Medulla oblongata (tissue), 1 donor: ENCODE results near the gene AKAP13.
"Not testable (repeated sequence)": the region's sequence is repeated elsewhere in the genome, so short reads cannot be mapped to it uniquely, and the experiment has no call there.

ENCODE experiments used
- DNase-seq: peaks from one replicate; pipeline ENCODE4 v3.0.0-alpha.2; 2015; ENCODE audit errors: extremely low spot score

The AKAP13 gene

DNA sequence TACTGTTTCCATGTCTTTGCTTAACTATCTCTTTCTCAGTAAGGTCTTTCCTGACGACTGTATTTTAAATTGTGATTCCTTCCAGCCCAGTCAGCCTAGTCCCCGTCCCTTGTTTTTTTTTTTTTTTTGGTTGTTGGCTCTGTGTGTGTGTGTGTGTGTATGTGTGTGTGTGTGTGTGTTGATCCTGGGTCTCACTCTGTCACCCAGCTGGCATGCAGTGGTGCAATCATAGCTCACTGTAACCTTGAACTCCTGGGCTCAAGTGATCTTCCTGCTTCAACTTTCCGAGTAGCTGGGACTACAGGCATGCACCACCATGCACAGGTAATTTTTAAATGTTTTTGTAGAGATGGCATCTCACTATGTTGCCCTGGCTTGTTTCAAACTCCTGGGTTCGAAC, 31.3 kb upstream of the AKAP13 start:
- not testable (repeated sequence) for DNase-seq

GRCh38 chr15:85350395-85350794, 30.0 kb upstream of the AKAP13 start:
- no peak for DNase-seq

DNA sequence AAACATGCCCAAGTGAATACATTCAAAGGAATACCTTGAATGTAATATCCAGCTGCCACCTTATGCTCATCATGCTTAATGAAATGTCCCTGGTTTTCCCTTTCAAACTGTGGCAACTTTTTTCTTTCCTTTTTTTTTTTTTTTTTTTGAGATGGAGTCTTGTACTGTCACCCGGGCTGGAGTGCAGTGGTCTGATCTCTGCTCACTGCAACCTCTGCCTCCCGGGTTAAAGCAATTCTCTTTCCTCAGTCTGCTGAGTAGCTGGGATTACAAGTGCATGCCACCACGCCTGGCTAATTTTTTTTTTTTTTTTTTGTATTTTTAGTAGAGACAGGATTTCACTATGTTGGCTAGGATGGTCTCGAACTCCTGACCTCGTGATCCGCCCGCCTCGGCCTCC, 28.9 kb upstream of the AKAP13 start:
- not testable (repeated sequence) for DNase-seq

DNA sequence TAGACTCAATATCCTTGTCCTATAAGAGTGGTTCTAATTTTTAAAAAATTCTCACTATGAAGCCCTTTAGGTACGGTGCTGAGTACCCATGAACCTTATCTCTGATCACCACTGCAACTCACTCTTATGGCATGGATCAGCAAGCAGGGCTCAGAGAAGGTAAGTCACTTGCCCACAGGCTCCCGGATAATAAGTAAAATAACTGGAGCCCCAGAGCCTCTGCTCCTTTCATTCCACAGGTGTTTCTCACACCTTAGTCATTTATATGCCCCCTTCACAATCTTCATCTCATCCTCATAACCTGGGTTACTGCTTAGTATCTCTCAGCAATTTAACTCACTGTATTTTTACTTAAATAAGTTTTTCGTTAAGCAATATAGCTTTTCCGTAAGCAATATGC, 28.4 kb upstream of the AKAP13 start:
- DNase-seq, result no peak

- no peak for DNase-seq
These were observed 26.9 kb upstream of the AKAP13 start for GRCh38 chr15:85353516-85353915.

- DNase-seq, result no peak
These were observed 25.9 kb upstream of the AKAP13 start for GRCh38 chr15:85354461-85354860.

DNA sequence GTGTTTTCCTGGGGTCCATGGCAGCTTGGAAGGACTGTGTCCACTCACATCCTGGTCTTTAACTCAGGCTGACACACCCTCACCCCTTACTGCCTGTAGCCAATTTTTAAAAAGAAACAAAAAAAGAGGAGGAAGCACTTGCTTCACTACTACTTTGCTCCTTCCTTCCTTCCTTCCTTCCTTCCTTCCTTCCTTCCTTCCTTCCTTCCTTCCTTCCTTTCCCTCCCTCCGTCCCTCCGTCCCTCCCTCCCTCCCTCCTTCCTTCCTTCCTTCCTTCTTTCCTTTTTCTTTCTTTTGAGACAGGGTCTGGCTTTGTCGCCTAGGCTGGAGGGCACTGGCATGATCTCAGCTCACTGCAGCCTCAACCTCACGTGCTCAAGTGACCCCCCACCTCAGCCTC, 25.5 kb upstream of the AKAP13 start:
- no peak for DNase-seq

GRCh38 chr15:85356276-85356675, 24.1 kb upstream of the AKAP13 start:
- no peak for DNase-seq

- no peak for DNase-seq
These were observed 19.1 kb upstream of the AKAP13 start for GRCh38 chr15:85361323-85361722.

DNA sequence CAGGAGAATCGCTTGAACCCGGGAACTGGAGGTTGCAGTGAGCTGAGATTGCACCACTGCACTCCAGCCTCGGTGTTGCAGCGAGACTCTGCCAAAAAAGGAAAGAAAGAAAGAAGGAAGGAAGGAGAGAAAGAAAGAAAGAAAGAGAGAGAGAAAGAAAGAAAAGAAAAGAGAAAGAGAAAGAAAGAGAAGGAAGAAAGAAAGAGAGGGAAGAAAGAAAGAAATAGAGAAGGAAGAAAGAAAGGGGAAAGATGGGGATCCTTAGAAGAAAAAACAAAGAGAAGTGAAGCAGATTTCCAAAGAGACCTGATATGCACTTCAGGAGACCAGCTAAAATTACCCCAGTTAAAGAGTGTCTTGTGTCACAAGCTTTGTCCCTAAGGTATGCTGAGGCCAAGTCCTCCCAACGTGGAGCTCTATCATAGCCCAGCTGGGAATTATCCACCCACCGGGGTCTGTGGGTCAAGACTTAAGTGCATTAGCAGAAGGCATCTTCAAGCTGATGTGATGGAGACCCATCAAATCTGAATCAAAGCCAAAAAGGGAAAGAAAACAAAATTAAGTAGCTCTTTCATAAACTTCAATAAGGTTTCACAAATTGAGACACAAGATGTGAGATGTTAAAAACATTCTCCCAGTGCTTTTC, 17.8 kb upstream of the AKAP13 start:
- no peak for DNase-seq

GRCh38 chr15:85365980-85366379, 14.4 kb upstream of the AKAP13 start:
- DNase-seq, result no peak

DNA sequence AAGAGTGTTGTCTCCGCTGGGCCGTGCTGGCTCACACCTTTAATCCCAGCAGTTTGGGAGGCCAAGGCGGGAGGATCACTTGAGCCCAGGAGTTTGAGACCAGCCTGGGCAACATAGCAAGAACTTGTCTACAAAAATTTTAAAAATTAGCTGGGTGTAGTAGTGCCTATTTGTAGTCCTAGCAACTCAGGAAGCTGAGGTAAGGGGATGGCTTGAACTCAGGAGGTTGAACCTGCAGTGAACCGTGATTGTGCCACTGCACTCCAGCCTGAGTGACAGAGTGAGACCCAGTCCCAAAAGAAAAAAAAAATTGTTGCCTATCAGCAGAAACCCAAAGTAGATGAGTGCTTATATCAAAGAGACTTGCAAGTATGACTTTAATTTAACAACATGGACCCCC, 12.7 kb upstream of the AKAP13 start:
- no peak for DNase-seq

DNA sequence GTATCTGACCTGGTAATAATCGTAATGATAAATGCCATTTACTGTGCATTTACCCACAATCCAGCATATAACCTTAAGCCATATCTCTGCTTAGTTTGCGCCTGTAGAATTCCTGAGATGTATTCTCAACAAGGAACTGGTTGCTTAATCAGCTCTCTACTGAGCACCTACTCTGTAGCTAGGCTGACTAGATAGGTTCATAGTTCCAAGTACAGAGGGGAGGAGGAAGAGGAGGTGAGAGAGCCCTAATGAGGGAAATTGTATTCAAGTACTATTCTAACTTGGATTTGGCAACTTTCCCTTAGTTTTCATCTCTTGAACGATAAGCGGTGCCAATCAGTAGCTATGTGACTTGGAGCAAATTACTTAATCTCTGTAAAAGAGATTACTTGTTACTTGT, 5.6 kb upstream of the AKAP13 start:
- no peak for DNase-seq

GRCh38 chr15:85377269-85377668, 3.1 kb upstream of the AKAP13 start:
- DNase-seq, result no peak

DNA sequence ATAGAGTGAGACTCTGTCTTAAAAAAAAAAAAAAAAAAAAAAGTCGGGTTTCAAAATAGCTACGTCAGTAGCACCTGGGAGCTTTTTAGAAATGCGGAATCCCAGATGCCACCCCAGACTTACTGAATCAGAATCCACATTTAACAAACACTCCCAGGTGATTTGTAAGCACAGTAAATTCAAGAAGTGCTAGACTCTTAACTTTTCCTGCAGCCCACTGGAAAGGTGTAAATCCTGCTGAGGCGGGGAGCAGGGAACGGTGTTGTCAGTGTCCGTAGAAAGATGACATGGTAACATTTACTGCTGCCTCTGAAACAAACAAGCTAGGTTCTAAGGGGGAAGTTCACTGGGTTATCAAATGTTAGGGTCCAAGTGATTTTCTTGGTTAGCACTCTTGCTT, 2.4 kb upstream of the AKAP13 start:
- DNase-seq, result no peak

- DNase-seq, result peak; percentile 36
These were observed 836 bp upstream of the AKAP13 start for GRCh38 chr15:85379403-85380131.

DNA sequence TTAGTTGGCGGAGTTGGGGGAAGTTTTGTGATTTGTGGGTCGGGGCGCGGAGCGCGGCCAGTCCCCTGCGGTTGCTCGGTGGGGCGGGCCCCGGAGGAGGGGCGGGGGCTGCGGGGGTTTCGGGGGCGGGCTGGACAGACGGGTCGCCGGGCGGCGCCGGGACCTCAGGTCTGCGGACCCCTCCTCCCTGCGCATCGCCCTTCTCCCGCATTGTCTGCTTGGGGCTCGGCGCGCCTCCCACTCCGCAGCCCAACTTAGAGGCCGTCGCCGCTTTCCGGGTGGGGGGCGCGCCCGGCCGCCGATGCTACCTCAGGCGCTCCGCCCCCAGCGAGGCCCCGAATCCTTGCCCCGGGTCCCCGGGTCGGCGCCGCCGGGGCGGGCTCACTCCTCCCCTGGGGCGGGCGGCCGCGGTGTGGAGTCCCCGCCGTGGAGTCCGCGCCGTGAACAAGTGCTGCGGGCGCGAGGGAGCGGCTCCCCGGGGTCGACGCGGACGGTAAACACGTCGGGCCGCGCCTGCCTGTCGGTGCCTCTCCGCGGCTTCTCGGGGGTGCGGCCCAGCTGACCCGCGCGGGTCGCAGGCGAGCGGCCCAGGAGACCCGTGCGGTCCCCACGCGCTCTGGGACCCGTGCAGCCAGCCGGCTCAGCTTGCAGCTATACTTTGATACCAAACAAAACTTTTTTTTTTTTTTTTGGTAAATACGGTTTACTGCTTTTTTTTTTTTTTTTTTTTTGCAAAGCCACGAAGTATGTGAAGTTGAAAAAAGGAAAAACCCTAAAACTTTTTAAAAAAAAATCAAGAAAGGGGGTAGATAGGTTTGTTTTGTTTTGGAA, 624 bp downstream of the AKAP13 start:
- DNase-seq, result no peak

DNA sequence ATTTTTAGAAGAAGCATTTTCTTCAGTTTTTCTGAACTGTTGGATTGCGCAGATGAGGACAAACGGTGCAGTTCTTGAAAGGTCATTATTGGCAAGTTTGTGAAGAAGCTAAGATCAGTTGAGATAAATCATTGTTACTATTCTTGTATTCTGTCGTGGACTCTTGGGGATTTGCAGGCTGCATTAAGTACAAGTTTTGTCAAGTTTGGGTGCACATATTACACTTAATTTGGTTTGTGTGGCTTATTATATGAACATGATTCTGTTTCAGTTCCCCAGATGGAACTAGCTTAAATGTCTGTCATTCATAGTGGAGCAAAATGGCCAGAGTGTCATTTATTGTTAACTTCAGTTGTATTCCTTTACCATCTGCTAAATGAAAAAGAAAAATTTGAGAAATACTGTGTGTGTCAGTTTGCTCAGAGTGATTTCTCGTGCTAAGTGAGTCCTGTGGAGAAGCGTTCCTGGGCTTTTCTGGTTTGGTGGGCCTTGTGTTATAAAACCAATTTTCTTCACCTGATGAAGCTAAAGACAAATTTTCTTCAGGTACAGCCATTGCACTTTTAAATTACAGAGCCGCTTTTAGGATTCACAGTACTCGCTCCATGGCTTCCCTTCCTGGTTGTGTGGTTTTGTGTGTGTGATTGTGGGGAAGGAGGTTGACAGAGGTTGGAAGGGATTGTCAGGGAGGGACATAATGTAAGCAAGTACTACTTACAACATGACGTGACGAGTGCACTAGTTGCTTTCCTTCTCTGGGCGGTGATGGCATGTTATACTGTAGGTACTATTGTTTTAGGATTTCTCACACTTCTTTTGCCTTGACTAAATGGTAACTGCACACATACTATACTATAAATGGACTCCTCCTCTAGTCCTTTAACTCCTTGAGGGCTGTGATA, 1.7 kb downstream of the AKAP13 start:
- no peak for DNase-seq

DNA sequence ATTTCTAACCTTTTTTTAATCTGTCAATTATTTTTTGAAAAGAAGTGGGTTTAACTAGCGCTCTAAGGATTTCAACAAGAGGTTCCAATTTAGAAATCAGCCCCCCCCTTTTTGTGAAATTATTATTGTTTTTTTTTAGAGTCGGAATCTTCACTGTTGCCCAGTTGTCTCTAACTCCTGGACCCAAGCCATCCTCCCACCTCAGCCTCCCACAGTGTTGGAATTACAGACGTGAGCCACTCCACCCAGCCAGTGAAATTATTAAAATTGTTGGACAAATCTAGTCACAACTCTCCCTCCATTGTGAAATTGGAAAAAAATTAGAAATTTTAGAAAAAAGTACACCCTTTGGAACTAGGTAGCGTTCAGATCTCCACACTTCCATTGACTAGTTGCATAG, 2.5 kb downstream of the AKAP13 start:
- DNase-seq, result no peak

DNA sequence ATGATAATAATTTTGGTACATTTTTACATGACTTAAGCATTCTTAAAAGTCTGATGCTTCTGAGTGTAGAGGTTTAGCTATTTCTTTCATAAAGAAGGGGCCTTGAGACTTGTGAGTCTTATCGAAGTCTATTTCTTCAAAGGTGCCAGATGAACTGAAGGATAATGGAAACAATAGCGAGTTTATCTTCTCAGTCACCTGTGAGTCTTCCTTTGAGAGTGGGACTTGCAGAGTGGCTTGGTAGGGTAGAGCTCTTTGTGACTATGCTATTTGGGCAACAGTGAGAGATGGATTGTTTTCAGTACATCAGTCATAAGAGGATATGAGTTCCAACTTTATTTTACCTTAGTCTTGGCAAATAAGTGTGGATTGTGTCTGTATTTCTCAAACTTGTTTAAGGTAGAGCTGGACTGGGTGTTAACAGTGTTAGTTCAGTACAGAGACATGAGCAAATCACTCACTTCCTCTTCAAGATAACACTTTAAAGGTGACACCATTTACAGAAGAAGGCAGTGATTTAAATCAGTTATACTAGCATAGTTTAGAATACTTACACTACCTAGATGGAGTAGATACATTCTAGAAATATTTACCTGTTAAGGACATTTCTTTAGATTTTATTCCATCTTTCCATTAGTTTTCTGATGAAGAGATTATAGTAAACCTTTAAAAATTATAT, 3.2 kb downstream of the AKAP13 start:
- no peak for DNase-seq

GRCh38 chr15:85386261-85386660, 5.9 kb downstream of the AKAP13 start:
- DNase-seq, result no peak
